HG03196 (cell line): ENCODE results near the gene EXD3.

Source experiments
- ATAC-seq: cut with Tn5 transposase; IDR thresholded peaks from one replicate; pipeline ENCODE4 v1.9.1; 2021; ENCODE audit not compliant: unreplicated experiment

EXD3 gene

DNA sequence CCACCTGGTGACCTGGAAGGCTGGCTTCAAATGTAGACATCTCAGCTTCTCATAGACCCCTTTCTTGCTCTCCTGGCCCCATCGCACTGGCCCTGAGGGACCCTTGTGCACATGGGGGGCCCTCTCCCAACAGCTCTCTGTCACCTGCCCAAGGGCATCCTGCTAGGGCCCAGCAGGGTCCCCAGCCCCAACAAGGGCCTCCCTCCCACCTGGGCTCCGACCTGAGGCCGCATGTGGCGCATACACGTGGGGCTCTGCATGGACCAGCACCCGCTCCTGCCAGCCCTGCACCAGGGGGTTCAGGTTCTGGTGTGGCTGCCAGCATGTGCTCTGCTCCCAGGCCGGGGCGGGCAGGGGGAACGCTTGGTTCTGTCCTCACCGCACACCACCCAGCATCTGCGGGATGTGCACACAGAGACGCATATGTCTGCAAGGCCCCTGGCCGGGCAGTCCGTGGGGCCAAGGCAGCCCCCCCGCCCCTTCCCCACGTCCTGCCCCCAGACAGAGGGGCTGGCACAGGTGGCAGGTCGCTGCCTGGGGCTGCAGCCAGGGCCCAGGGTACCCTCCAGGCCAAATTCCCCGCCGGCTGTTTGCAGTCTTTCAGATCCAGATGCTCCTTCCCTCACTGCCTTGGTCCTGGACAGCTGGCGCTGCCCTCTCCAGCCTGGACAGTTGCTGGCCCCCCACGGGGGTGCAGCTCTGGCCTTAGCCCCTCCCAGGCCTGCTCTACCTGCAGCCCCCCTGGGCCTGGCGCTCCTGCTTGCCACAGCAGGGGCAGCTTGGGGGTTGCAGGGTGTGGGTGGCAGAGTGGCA lies 103.0 kb downstream of the EXD3 start:
- no peak for ATAC-seq

DNA sequence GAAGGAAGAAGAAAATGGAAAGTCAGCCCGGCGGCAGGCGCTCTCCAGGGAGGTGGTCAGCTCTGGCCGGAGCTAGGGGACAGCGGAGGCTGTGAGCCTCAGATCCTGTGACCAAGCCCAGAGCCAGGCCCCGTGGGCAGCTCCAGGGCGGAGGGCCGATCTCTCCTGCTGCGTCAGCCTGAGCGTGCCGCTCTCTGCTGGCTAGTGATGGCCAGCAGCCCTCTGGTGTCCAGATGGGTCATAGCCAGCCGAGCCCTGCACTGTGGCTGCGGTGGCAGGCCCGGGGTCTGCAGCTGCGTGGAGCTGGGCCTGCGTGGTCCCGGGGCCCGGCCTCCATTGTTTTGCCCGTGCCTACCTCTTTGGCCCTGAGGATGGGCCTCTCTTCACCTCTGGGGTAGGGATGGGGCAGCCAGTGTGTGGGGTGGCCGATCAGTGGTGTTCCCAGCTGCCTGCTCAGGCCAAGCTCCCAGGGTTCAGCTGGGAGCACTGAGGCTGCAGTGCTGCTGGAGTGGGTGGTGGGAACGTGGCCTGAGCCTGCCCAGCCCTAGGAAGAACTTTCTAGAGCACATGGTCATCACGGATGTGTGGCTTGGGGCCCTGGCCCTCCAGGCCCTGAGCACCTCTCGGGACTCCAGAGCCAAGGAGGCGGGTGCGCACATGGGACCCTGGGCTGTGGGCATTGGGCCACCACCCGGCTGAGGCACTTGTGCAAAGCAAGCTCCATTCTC lies 103.8 kb downstream of the EXD3 start:
- ATAC-seq = no peak

DNA sequence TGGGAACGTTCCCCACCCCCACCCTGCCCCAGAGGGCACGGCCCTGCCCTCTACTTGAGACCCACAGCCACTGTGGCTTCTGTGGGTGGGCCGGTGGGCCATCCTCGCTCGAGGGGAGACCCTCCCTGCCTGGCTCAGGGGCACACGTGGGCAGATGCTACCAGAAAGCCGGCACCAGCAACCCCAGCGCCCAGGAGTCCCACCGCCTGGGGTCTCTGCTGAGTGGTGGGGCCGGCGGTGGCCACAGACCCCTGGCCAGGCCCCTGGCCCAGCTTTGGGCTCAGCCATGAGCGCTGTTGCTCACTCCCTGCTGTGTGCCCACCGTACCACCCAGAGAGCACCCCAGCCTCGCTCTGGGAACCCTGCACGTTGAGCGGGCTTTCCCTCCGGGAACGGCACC lies 104.4 kb downstream of the EXD3 start:
- ATAC-seq = no peak

DNA sequence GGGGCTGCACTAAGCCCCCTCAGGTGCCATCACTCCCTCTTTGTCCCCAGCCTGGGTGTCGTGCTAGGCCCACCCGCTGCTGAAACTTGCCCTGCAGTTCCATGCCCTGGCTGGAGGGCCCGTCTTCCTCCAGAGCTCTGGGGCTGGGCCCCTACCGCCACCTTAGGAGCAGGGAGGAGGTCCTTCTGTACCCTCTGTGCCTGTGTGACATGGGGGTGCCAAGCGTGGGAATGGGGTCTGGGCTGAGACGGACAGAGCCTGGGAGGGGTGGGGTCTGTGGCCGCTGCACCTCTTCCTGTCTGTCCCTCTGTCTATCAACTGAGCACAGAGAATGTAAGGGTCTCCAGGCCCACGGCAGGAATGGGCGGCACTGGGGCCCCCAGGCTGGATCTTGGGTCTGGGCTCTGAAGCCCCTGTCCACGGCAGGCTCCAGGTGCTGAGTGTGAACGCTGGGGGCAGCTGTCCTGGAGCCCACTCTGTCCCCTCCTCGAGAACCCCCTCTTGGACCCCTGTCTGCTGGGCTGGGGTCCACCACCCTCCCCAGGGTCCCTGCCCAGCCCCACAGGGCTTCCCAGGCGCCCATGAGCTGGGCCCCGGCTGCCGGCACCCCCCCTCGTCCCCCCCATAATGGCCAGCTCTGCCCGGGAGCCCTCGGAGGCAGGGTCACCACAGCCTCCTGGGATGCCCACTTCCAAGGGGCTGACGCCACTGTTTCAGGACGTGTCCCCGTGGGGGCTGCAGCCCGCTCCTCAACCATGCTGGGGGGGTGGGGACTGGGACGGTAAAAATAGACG lies 105.0 kb downstream of the EXD3 start:
- no peak for ATAC-seq

DNA sequence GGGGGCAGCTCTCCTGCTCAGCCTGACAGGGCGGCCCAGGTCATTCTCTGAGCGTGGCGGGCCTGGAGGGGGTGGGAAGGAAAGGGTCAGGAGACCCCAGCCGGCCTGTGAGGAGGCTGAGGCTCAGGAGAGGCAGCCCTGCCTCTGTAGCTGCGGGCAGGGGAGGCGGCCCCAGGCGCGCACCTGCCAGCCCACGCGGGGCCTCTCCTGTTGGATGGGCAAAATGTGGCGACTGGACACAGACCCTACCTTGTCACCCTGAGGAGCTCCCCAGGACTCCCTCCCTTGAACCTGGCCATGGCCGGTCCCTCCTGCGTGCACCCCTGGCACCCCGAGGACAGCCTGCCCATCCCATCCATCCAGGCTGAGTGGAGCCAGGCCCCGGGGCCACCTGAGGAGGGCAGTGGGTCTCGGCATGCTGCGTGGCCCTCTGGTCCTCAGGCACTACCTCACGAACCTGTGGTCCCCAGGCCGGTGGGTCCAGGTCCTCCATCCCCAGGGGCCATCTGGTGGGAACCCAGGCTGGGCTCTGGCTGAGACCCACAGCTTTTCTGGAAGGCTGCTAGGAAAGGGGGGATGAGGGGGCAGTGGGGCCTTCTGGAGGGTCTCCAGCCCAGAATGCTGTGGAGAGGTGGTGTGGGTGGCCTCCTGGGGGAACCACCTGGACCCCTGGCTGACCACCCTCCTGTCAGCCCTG lies 105.8 kb downstream of the EXD3 start:
- ATAC-seq = no peak

DNA sequence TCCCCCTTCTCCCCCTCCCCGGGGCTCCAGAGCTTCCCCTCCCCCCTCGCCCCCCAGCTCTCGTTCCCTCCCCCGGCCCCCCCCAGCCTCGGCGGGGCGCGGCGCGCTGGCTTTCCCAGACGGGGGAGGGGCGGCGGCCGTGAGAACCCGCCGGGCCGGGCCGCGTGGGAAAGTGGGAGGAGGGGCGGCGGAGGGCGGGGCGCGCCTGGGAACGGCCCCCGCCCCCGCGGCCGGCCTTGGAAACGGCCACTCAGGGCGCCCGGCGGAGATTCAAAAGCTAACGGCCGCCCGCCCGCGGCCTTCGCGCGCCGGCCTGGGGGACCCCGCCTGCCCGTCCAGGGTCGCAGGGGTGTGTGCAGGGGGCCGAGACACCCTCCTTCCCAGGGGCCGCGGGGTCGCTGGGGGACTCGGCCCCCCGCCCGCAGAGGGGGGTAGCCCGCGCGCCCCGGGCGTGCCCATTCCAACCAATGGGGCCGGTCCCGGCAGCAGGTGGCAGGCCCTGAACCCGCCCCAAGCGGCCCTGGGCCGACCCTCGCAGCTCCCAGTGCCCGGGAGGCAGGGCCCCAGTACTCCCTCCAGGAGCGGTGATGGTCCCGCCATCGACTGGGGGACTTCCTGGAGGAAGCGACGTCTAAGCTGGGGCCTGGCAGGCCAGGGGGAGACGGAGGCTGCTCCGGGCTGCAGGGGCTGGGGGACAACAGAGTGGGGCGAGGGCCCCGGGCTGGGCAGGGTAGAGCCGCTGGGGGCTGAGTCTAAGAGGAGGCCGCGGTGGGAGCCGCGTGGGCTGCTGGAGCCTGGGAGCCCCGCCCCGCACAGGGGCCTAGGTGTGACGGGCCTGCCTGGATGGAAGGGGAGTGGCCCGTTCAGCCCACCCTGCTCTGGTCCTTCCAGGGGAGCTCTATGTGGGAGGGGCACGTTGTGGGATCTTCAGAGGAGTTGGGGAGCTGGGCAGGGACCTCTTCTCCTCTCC lies 106.7 kb downstream of the EXD3 start:
- ATAC-seq = no peak

DNA sequence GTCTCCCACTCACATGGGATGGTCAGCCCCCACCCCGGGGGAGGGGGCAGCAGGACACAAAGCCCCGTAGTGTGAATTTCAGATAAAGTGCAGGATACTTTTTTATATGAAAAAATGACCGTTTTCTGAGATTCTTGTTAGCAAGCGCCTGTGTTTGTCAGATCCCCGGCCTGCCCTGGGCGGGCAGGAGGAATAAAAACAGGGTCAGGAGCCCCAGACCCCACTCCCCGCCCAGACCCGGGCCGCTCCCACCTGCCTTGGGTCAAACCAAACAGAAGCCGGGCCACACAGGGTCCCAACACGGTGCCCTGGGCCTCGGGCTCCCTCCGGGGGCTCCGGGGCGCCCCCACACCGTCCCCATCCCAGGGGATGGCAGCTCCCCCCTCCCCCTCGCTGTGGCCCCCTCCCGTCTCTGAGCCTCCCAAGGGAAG lies 107.4 kb downstream of the EXD3 start:
- ATAC-seq = no peak

DNA sequence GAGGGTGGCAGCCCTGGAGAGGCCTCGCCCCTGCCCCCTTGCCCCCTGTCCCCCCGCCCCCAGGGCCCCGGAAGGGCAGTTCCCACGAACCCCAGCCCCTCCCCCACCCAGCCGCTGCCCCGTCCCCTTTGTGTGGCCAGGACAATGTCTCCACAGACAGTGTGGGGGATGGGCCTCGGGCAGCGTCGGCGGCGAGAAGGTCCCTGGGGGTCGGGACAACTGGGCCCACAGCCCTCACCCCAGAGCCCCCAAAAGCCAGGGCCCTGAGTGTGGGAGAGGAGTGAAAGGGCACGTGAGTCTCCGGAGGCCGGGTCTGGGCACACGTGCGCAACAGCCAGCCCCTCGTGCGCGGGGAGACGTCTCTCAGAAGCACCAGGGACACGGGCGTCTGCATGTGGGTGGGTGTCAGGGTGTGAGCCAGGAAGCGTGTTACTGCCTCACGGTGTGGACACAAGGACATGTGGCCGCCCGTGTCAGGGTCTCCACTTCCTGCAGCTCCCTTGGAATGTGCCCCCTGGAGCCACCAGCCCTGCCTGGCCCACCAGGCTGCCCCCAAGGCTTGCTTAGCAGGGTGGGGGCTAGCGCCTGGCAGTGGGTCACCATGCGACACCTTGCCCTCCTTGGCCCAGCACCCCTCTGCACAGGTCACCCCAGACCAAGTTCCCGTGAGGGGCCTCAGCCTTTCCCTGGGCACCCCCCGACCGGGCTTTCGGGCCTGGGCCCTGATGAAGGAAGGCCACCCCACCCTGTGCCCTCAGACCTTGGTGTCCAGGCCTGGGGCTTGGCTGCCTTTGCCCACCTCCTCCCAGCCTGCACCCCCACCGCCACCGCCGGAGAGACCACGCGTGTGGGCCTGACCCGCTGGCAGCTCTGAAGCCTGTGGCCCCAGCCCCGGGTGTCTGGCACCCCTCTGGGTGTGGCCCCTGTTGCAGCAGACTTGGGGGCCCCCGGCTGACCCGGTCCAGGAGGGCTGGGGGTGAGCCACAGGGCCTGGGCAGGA lies 108.1 kb downstream of the EXD3 start:
- ATAC-seq = no peak

DNA sequence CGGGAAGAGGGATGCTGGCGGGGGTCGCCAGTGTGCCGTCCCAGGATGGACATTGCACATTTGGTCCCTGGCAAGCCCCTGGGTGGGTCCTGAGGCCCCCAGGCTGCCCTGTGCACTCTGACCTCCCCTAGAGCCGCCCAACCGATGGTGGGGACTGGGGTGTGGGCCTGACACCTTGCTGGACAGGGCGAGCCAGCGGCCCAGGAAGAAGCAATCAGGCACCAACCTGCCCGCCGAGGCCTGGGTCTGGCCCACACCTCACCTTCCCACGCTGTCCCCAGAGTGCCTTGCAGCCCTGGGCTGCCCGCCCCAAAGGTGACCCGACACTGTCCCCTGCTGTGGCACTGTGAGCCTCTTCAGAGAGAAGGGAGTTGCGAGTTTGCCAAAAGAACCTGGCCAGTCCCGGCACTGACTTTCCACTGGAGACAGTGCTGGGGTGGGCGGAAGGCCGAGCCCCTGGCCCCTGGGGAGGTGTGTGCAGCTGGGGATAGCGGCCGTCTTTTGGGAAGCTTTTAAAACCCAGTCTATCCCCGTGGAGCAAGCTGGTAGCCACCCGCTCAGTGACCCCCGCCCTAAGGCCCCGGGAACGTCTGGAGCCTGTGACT lies 108.9 kb downstream of the EXD3 start:
- ATAC-seq = no peak

DNA sequence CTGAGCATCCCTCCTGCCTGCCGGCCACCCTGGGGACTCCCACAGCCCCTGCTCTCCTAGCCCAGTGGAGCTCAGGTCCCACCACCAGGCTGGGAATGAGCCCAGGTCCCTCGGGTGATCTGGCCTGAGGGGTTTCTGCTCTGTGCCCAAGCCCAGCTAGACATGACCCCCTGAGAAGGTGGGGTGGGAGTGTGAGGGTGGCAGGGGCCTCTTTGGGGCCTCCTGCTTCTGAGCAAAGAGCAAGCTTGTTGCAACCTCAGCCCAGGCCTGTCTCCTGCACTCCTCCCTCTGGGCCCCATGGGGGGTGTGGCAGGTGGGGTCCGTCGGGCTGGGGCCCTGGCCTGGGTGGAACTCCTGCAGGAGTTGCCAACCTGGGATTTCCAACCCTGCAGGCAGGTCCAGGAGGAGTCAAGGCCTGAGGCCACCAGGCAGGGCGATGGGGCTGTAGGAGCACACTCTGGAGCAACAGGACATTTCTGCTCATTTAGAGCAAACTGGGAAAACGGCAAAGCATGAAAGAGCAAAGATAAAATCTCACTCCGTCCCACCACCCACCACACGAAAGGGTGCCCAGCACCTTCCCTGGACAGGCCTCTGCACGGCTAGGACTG lies 109.5 kb downstream of the EXD3 start:
- ATAC-seq = no peak

DNA sequence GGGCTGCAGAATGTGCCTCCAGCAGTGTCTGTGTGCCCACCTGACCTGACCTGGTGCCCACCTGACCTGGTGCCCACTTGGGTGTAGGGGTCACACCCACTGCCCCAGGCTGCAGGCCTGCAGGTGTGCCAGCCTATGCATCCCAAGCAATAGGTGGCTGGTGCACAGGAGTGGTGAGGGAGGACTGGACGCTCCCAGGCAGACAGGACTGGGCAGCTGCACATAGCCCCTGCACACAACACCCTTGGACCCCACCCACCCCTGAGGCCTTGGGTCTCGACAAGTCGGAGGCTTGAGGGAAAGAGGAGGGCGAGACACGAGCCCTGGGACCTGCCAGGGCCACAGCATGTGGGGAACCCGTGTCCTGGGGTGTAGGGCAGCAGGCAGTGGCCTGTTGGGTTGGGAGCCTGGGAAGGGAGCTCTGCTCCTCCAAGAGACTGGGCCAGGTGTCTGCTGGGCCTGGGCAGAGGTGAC lies 110.1 kb downstream of the EXD3 start:
- no peak for ATAC-seq

DNA sequence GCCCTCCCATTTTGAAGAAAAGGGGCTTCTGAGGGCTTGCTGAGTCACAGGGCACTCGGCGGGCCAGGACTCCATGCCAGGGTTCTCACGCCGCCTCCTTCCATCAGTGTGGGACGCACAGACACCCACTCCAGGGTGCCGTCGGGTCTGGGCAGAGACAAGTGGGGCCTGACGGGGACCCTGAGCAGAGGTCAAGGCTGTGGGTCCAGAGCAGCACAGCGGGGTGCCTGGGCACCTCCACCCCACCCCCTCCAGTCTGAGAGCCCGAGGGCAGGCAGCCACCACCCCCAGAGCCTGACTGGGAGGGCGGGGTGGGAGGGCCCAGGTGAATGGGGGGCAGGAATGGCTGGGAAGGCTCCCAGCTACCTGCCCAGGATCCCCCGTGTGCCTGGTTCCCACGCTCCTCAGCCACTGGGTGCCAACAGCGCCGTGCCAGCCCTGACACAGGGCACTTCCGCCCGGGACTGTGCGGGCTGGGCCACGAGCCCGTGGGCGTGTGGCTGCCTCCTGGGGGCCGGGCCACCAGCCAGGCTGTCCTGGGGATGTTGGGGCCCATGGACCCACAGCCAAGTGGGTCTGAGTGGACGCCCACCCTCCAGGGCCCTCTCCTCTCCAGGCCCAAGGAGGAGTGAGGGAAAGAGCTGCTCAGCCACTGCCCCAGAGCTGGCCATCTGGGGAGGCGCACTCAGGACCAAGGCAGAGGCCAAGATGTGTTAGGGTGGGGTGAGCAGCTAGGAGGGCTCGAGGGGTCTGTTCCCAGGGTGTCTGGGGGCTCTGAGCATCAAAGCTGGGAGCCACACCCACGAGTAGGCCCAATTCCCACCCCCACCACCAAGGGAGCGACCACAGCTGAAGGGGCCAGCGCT lies 110.7 kb downstream of the EXD3 start:
- no peak for ATAC-seq

DNA sequence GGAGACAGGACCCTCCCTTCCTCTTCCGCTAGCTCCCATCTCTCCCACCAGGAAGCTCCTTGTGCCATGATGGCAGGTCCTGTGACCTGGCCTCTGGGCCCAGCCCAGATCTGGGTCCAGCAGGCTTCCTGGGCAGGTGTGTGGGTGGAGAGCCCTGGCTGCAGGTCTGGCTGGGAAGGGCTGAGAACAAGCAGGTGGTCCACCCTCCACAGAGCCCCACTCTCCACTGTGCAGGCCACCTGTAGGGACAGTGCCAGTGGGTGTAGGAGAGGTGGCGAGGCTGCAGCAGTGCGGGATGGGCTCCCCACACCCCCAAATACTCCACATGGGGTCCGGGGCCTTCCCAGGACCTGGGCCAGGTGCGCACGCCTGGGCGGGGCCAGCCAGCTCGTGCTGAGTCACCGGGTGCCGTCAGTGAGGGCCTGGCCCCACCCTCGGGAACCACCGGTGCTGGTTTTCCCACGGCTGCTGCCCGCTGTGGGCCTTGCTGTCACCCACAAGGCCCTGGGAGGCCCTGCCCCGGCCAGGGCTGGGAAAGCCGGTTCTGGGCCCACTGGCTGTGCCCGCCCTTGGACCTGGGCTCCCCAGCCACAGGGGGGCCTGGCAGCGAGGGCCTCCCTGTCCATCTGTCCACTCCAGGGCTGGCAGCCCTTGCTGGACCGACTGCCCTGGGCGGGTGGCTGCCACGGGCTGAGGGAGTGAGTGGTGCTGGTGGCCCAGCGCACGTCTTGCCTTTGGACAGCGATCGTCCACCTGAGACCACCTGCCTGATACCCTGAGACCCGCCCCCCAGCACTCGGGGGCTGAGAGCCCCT lies 111.6 kb downstream of the EXD3 start:
- no peak for ATAC-seq

DNA sequence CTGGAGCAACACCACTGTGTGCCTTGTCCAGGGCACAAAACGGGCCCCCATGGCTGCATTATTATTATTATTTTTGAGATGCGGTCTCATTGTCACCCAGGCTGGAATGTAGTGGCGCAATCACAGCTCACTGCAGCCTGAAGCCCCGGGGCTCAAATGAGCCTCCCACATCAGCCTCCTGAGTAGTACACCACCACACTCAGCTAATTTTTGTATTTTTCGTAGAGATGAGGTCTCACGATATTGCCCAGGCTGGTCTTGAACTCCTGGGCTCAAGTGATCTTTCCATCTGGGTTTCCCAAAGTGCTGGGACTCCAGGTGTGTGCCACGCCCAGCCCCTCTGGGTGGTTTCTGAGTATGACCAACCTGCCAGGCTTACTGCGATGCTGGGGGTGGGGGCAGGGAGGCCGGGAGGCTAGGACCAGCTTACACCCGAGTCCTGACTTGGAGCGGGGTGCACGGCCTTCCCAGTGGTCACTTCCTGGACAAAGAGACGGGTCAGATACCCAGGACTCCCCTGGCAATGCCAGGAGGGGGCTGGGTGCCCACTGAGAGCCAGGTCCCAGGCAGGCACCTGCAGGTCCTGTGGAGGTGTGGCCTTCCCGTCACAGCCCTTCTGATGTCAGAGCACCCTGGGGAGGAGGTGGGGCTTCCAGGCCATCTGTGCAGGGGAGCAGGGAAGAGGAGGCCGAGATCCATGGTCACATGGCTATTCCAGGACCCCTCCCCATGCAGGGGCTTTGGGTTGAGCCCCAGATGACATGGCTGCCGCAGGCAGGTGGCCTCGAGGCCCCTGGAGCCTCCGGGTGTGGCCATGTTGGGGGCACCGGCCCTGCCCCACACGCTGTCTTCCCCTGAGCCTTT lies 112.5 kb downstream of the EXD3 start:
- no peak for ATAC-seq
